OCI-LY7 (cell line): ENCODE results near the gene DOCK3. TPM values are rescaled to one million over a fixed set of nuclear protein-coding genes. Genes with fewer than 3 reads are reported as not detected.

Experiments
- BruUV-seq: library from RNA; stranded (reverse); fragments of 400-500 nt; replicated peaks from 2 replicates; lab custom pipeline; 2021; lab: Mats Ljungman, UMichigan
- CTCF ChIA-PET: fragments of 300-600 bp; sonication (Branson Sonifier 250); formaldehyde crosslinking; loops from one replicate; lab custom pipeline; 2022; ENCODE audit warnings: antibody characterized with exemption; ENCODE audit not compliant: unreplicated experiment; lab: Charles Lee
- POLR2A ChIA-PET: fragments of 300-600 bp; sonication (Branson Sonifier 250); formaldehyde crosslinking; loops from one replicate; lab custom pipeline; 2022; ENCODE audit warnings: antibody characterized with exemption; lab: Charles Lee
- DNase-seq: peaks from one replicate; pipeline ENCODE4 v3.0.0-alpha.2; 2015; ENCODE audit warnings: low spot score
- H2AFZ ChIP-seq: fragments of 200-600 bp; sonication (generic), shearing (Covaris generic); 2 replicates; pipeline ENCODE4 v1.6.1; 2014; ENCODE audit warnings: mild to moderate bottlenecking, antibody characterized with exemption, low read length, moderate library complexity
- H3K27ac ChIP-seq: fragments of 200-600 bp; sonication (generic); 2 replicates; pipeline ENCODE4 v1.5.1; 2014; ENCODE audit warnings: mixed run types, low read depth, mild to moderate bottlenecking, moderate library complexity, low read length, inconsistent platforms; ENCODE audit not compliant: poor library complexity, severe bottlenecking
- H3K36me3 ChIP-seq: fragments of 200-600 bp; sonication (generic); 2 replicates; pipeline ENCODE4 v1.6.1; 2014; ENCODE audit warnings: mild to moderate bottlenecking, antibody characterized with exemption, low read length, moderate library complexity, mixed read lengths; ENCODE audit not compliant: insufficient read depth
- H3K4me1 ChIP-seq: fragments of 200-600 bp; sonication (generic); 2 replicates; pipeline ENCODE4 v1.5.1; 2014; ENCODE audit warnings: mild to moderate bottlenecking, low read length; ENCODE audit not compliant: insufficient read depth, poor library complexity, severe bottlenecking
- H3K4me2 ChIP-seq: fragments of 200-600 bp; sonication (generic); 2 replicates; pipeline ENCODE4 v1.6.1; 2014; ENCODE audit warnings: mild to moderate bottlenecking, low read length
- H3K4me3 ChIP-seq: fragments of 200-600 bp; sonication (generic); 2 replicates; pipeline ENCODE4 v1.5.1; 2014; ENCODE audit warnings: mild to moderate bottlenecking, low read depth, low read length; ENCODE audit not compliant: poor library complexity, severe bottlenecking
- H3K79me2 ChIP-seq: fragments of 200-600 bp; sonication (generic); 2 replicates; pipeline ENCODE4 v1.6.1; 2016; ENCODE audit warnings: low read depth, mild to moderate bottlenecking, low read length, moderate library complexity, mixed read lengths; ENCODE audit not compliant: insufficient read depth
- H3K9me2 ChIP-seq: fragments of 200-600 bp; sonication (generic); 2 replicates; pipeline ENCODE4 v1.6.1; 2016; ENCODE audit warnings: mild to moderate bottlenecking, low read length, mixed read lengths; ENCODE audit not compliant: insufficient read depth
- H3K9me3 ChIP-seq: fragments of 200-600 bp; sonication (generic); 2 replicates; pipeline ENCODE4 v1.6.1; 2014; ENCODE audit warnings: mild to moderate bottlenecking, mixed run types, low read length, mixed read lengths
- H4K20me1 ChIP-seq: fragments of 200-600 bp; sonication (generic); 2 replicates; pipeline ENCODE4 v1.6.1; 2014; ENCODE audit warnings: mild to moderate bottlenecking, antibody characterized with exemption, low read length, moderate library complexity, mixed read lengths; ENCODE audit not compliant: insufficient read depth
- CTCF ChIP-seq: fragments of 200-600 bp; sonication (generic); conservative IDR thresholded peaks from 2 replicates; pipeline ENCODE4 v1.5.1; 2014; ENCODE audit warnings: mild to moderate bottlenecking, antibody characterized with exemption, low read length, moderate library complexity, mixed read lengths
- EZH2phosphoT487 ChIP-seq: fragments of 200-600 bp; sonication (generic); IDR thresholded peaks from 2 replicates; pipeline ENCODE4 v1.6.1; 2018; ENCODE audit warnings: low read depth, borderline replicate concordance, mild to moderate bottlenecking, mixed run types, antibody characterized with exemption, low read length, moderate library complexity, mixed read lengths
- intact Hi-C: fragments of 100-400 bp; cut with micrococcal nuclease; formaldehyde crosslinking; loops from one replicate; pipeline ENCODE4 v1.10.0; 2022; ENCODE audit not compliant: unreplicated experiment
- total RNA-seq, 2 experiments: library from RNA; depleted of rRNA in 1 of 2; stranded (reverse); fragments of >200 nt in 1 of 2; shearing (Covaris generic) in 1 of 2; gene quantifications; 2 replicates each; pipeline ENCODE4 v1.2.3, GENCODE V29; 2014 to 2022

Gene DOCK3
- total RNA-seq, 2 experiments from 2014 or later, result not detected

DNA sequence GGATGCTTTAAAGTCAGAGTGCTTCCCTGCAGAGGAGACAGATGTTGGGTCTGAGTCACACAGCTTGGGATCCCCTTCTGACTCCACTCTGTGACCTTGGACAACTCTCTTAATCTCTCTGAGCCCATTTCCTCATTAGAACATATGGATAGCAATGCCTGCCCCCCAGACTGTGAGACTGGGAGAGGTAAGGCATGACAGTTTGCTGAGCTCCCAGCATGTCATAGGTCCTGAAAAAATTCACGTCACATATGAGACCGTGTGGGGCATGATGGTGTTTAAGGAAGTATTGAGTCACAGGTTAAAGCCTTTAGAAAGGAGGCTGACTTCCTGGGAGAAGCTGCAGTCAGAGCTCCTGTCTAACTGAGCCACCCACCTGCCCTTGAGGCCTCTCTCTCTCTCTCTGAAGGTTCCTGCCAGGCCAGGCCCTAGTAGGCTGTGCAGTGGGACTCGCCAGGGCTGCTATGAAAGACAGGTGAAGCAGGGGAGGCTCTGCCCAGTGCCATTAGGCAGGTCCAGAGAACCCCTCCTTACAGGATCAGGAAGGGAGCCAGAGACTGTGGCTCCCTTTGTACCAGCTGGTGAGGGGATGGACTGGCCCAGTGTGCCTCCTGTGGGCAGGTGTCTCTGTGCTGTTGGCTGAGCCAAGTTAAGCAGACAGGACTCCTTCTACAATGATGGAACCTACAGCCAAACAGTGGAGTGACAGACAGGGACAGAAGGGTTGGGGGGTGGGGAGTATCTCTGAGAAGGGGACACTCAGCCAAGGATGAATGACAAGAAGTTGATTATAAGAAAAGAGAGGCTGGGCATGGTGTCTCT lies 19.5 kb upstream of the DOCK3 start:
- no peaks in the 10 kb centered on the region for H3K9me3 ChIP-seq
- CTCF ChIA-PET, result no interaction called here
- H4K20me1 ChIP-seq, result no peaks in the 10 kb centered on the region
- intact Hi-C loops, result no loop called here
- no TSS peak for BruUV-seq
- DNase-seq, result no peak
- H2AFZ ChIP-seq, result no peak overlapping the region
- H3K4me2 ChIP-seq, result no peak overlapping the region
- H3K4me3 ChIP-seq, result no peak overlapping the region
- POLR2A ChIA-PET, result interaction anchor here (0.6 kb wide), 1 partner anchor 25 kb away, joined by 5 read pairs; no protein-coding TSS in a partner anchor
- TF ChIP-seq CTCF, result no peak
- no peak for TF ChIP-seq EZH2phosphoT487
- no peaks in the 10 kb centered on the region for H3K9me2 ChIP-seq
- no peak overlapping the region for H3K27ac ChIP-seq
- H3K36me3 ChIP-seq, result no peaks in the 10 kb centered on the region
- no peaks in the 10 kb centered on the region for H3K79me2 ChIP-seq
- H3K4me1 ChIP-seq, result no peaks in the 10 kb centered on the region

GRCh38 chr3:50656417-50657195 lies 18.1 kb upstream of the DOCK3 start:
- H3K36me3 ChIP-seq, result no peaks in the 10 kb centered on the region
- no peak overlapping the region for H3K4me2 ChIP-seq
- CTCF ChIA-PET, result interaction anchor here (0.6 kb wide), 1 partner anchor 117 kb away, joined by 3 read pairs; no protein-coding TSS in a partner anchor
- H3K4me3 ChIP-seq, result no peak overlapping the region
- H3K9me2 ChIP-seq, result no peaks in the 10 kb centered on the region
- intact Hi-C loops, result no loop called here
- no peaks in the 10 kb centered on the region for H3K4me1 ChIP-seq
- H2AFZ ChIP-seq, result no peak overlapping the region
- POLR2A ChIA-PET, result no interaction called here
- no peaks in the 10 kb centered on the region for H3K79me2 ChIP-seq
- no peak for DNase-seq
- no peaks in the 10 kb centered on the region for H3K9me3 ChIP-seq
- no TSS peak for BruUV-seq
- TF ChIP-seq EZH2phosphoT487, result no peak
- no peak for TF ChIP-seq CTCF
- no peak overlapping the region for H3K27ac ChIP-seq
- H4K20me1 ChIP-seq, result no peaks in the 10 kb centered on the region
